Peyer's patch (tissue), 4 donors: ENCODE measurements around the gene NDST4.
A peak's percentile ranks its signal among the peaks of the same experiment; 100 is the strongest.

Source experiments
- POLR2A ChIP-seq, 2 donors: fragments of 450-650 bp; IDR thresholded peaks; one replicate each; pipeline ENCODE4 v1.5.1; 2017; ENCODE audit warnings: antibody characterized with exemption in 2 of 2, mild to moderate bottlenecking in 2 of 2, moderate library complexity in 2 of 2
- TF ChIP-seq, protein P1 (sequence below), 6 experiments: fragments of 450-650 bp in 4 of 6; fragments of 200-600 bp in 2 of 6; sonication (generic) in 1 of 6; IDR thresholded peaks; one replicate each; pipeline ENCODE4 v1.5.1; 2017 to 2019; ENCODE audit warnings: antibody characterized with exemption in 6 of 6, mild to moderate bottlenecking in 3 of 6, moderate library complexity in 1 of 6

DNA sequence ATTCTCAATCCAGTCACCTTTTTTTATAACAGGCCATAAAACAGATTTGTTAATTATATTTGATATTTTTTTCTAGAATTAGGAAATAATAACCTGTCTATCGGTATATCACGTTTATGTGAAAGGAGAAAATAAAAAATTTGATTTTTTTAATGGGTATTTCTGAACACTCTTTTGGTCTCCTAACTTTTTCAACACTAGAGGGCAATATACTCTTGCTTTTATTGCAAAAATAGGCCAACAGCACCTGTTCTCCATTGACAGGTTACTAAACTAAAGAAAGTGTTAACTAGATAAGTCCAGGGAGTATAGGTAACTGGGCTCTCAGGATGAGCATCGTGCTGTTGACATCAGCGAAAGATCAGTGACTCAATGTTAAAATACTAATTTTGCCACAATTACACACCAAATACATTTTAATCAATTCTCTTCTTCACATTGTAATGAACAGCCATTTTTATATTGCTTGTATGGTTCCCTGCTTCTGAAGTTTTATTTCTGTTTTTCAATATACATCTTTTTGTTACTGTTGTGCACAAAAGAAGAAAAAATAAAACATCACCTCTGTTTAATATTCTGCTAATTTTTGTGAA, 22.8 kb downstream of the NDST4 start:
- TF ChIP-seq, protein P1, sequence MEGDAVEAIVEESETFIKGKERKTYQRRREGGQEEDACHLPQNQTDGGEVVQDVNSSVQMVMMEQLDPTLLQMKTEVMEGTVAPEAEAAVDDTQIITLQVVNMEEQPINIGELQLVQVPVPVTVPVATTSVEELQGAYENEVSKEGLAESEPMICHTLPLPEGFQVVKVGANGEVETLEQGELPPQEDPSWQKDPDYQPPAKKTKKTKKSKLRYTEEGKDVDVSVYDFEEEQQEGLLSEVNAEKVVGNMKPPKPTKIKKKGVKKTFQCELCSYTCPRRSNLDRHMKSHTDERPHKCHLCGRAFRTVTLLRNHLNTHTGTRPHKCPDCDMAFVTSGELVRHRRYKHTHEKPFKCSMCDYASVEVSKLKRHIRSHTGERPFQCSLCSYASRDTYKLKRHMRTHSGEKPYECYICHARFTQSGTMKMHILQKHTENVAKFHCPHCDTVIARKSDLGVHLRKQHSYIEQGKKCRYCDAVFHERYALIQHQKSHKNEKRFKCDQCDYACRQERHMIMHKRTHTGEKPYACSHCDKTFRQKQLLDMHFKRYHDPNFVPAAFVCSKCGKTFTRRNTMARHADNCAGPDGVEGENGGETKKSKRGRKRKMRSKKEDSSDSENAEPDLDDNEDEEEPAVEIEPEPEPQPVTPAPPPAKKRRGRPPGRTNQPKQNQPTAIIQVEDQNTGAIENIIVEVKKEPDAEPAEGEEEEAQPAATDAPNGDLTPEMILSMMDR (IDR thresholded peaks at IDR 0.05), result peak in 4 of 6 experiments; percentile 41 to 57 (median 48)
- no peak for TF ChIP-seq POLR2A (IDR thresholded peaks at IDR 0.05)
